Neural cell (in vitro differentiated cells): ENCODE measurements around the gene NUP62. TPM values are rescaled to one million over a fixed set of nuclear protein-coding genes. Genes with fewer than 3 reads are reported as not detected.

Source experiments
- H2AFZ ChIP-seq: fragments of 200-600, 300-800 bp; sonication (generic), shearing (Covaris generic); 2 replicates; pipeline ENCODE4 v1.6.0; 2014; ENCODE audit warnings: low read depth, mild to moderate bottlenecking, antibody characterized with exemption, low read length, moderate library complexity
- H3F3A ChIP-seq: fragments of 200-600 bp; shearing (Covaris generic); 2 replicates; pipeline ENCODE4 v1.6.1; 2016; ENCODE audit warnings: mild to moderate bottlenecking, moderate library complexity, mixed read lengths, antibody characterized with exemption, low read length; ENCODE audit not compliant: insufficient read depth, poor library complexity, severe bottlenecking
- H3K27ac ChIP-seq: fragments of 200-600, 300-800 bp; sonication (generic), shearing (Covaris generic); 2 replicates; pipeline ENCODE4 v1.5.1; 2014; ENCODE audit warnings: mild to moderate bottlenecking, low read length, moderate library complexity
- H3K27me3 ChIP-seq: fragments of 300-800, 200-600 bp; sonication (generic), shearing (Covaris generic); 2 replicates; pipeline ENCODE4 v1.6.0; 2014; ENCODE audit warnings: mild to moderate bottlenecking, low read depth, low read length, moderate library complexity; ENCODE audit not compliant: insufficient read depth
- H3K36me3 ChIP-seq: fragments of 300-800, 200-600 bp; sonication (generic), shearing (Covaris generic); 2 replicates; pipeline ENCODE4 v1.5.1; 2014; ENCODE audit warnings: mild to moderate bottlenecking, antibody characterized with exemption, low read length, moderate library complexity; ENCODE audit not compliant: insufficient read depth
- H3K4me2 ChIP-seq: fragments of 300-800, 200-600 bp; sonication (generic), shearing (Covaris generic); 2 replicates; pipeline ENCODE4 v1.6.0; 2014; ENCODE audit warnings: mild to moderate bottlenecking, low read length
- H3K4me3 ChIP-seq: fragments of 300-800, 200-600 bp; sonication (generic), shearing (Covaris generic); 2 replicates; pipeline ENCODE4 v1.5.1; 2014; ENCODE audit warnings: mild to moderate bottlenecking, low read length, moderate library complexity
- H3K79me2 ChIP-seq: fragments of 200-600 bp; shearing (Covaris generic); replicated peaks from 2 replicates; pipeline ENCODE4 v1.6.0; 2014; ENCODE audit warnings: mild to moderate bottlenecking, low read length, moderate library complexity; ENCODE audit not compliant: insufficient read depth
- H3K9ac ChIP-seq: fragments of 300-800, 200-600 bp; sonication (generic), shearing (Covaris generic); 2 replicates; pipeline ENCODE4 v1.6.1; 2016; ENCODE audit warnings: mild to moderate bottlenecking, low read length, mixed read lengths
- H3K9me2 ChIP-seq: fragments of 200-600 bp; shearing (Covaris generic); 2 replicates; pipeline ENCODE4 v1.6.1; 2016; ENCODE audit warnings: mild to moderate bottlenecking, low read length, mixed read lengths; ENCODE audit not compliant: insufficient read depth
- H3K9me3 ChIP-seq: fragments of 200-600, 300-800 bp; sonication (generic), shearing (Covaris generic); 2 replicates; pipeline ENCODE4 v1.6.1; 2016; ENCODE audit warnings: mild to moderate bottlenecking, mixed run types, low read length, moderate library complexity, mixed read lengths
- H4K20me1 ChIP-seq: fragments of 200-600 bp; shearing (Covaris generic); 2 replicates; pipeline ENCODE4 v1.6.1; 2016; ENCODE audit warnings: mild to moderate bottlenecking, mixed run types; ENCODE audit not compliant: insufficient read depth
- EP300 ChIP-seq: fragments of 450-650 bp; conservative IDR thresholded peaks from 2 replicates; pipeline ENCODE4 v1.6.1; 2014; ENCODE audit warnings: antibody characterized with exemption, mild to moderate bottlenecking, moderate library complexity; ENCODE audit not compliant: poor library complexity, severe bottlenecking
- EZH2 ChIP-seq: fragments of 200-600, 300-800 bp; shearing (Covaris generic), sonication (generic); IDR thresholded peaks from 2 replicates; pipeline ENCODE4 v1.6.1; 2014; ENCODE audit warnings: antibody characterized with exemption, low read length, borderline replicate concordance, mild to moderate bottlenecking; ENCODE audit not compliant: insufficient read depth, poor library complexity, severe bottlenecking
- MXI1 ChIP-seq: fragments of 450-650 bp; conservative IDR thresholded peaks from 2 replicates; pipeline ENCODE4 v1.6.1; 2014; ENCODE audit warnings: antibody characterized with exemption, mild to moderate bottlenecking; ENCODE audit not compliant: poor library complexity, severe bottlenecking
- POLR2AphosphoS5 ChIP-seq: IDR thresholded peaks from 2 replicates; pipeline ENCODE4 v1.6.1; 2012
- RAD21 ChIP-seq: fragments of 450-650 bp; conservative IDR thresholded peaks from 2 replicates; pipeline ENCODE4 v1.6.1; 2014; ENCODE audit warnings: antibody characterized with exemption, mild to moderate bottlenecking, moderate library complexity
- SMC3 ChIP-seq: fragments of 450-650 bp; conservative IDR thresholded peaks from 2 replicates; pipeline ENCODE4 v1.6.1; 2014; ENCODE audit warnings: antibody characterized with exemption, mild to moderate bottlenecking, moderate library complexity; ENCODE audit not compliant: poor library complexity
- TAF1 ChIP-seq: IDR thresholded peaks from 2 replicates; pipeline ENCODE4 v1.6.1; 2012; ENCODE audit warnings: low read depth
- polyA plus RNA-seq: library from polyadenylated mRNA; depleted of rRNA; stranded (reverse); fragments of >200 nt; gene quantifications from 2 replicates; pipeline ENCODE4 v1.2.3, GENCODE V29; 2014
- TF ChIP-seq, protein P1 (sequence below): fragments of 450-650 bp; IDR thresholded peaks from 2 replicates; pipeline ENCODE4 v1.5.1; 2014; ENCODE audit warnings: antibody characterized with exemption, mild to moderate bottlenecking, moderate library complexity; ENCODE audit not compliant: poor library complexity, severe bottlenecking
- TF ChIP-seq, protein P2 (sequence below): IDR thresholded peaks from 2 replicates; pipeline ENCODE4 v1.6.1; 2012; ENCODE audit warnings: borderline replicate concordance

NUP62 gene
- polyA plus RNA-seq, 1 donor from 2014 or later, result 24.9 TPM

- H3K36me3 ChIP-seq, result no peaks in the 10 kb centered on the region
- no peak overlapping the region for H3K9ac ChIP-seq
- H4K20me1 ChIP-seq, result no peaks in the 10 kb centered on the region
- H3K27me3 ChIP-seq, result no peaks in the 10 kb centered on the region
- no peak overlapping the region for H3K4me3 ChIP-seq
- H3K79me2 ChIP-seq, result peaks cover 14% of the 10 kb centered on the region
- H3F3A ChIP-seq, result no peaks in the 10 kb centered on the region
- no peaks in the 10 kb centered on the region for H3K9me2 ChIP-seq
- no peak overlapping the region for H3K27ac ChIP-seq
- no peak overlapping the region for H2AFZ ChIP-seq
- H3K9me3 ChIP-seq, result no peaks in the 10 kb centered on the region
- TF ChIP-seq TAF1 (no peak), RAD21 (no peak), SMC3 (no peak), EZH2 (no peak), POLR2AphosphoS5 (no peak), EP300 (no peak), MXI1 (no peak)
- TF ChIP-seq, protein P1, sequence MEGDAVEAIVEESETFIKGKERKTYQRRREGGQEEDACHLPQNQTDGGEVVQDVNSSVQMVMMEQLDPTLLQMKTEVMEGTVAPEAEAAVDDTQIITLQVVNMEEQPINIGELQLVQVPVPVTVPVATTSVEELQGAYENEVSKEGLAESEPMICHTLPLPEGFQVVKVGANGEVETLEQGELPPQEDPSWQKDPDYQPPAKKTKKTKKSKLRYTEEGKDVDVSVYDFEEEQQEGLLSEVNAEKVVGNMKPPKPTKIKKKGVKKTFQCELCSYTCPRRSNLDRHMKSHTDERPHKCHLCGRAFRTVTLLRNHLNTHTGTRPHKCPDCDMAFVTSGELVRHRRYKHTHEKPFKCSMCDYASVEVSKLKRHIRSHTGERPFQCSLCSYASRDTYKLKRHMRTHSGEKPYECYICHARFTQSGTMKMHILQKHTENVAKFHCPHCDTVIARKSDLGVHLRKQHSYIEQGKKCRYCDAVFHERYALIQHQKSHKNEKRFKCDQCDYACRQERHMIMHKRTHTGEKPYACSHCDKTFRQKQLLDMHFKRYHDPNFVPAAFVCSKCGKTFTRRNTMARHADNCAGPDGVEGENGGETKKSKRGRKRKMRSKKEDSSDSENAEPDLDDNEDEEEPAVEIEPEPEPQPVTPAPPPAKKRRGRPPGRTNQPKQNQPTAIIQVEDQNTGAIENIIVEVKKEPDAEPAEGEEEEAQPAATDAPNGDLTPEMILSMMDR, result no peak
- TF ChIP-seq, protein P2, sequence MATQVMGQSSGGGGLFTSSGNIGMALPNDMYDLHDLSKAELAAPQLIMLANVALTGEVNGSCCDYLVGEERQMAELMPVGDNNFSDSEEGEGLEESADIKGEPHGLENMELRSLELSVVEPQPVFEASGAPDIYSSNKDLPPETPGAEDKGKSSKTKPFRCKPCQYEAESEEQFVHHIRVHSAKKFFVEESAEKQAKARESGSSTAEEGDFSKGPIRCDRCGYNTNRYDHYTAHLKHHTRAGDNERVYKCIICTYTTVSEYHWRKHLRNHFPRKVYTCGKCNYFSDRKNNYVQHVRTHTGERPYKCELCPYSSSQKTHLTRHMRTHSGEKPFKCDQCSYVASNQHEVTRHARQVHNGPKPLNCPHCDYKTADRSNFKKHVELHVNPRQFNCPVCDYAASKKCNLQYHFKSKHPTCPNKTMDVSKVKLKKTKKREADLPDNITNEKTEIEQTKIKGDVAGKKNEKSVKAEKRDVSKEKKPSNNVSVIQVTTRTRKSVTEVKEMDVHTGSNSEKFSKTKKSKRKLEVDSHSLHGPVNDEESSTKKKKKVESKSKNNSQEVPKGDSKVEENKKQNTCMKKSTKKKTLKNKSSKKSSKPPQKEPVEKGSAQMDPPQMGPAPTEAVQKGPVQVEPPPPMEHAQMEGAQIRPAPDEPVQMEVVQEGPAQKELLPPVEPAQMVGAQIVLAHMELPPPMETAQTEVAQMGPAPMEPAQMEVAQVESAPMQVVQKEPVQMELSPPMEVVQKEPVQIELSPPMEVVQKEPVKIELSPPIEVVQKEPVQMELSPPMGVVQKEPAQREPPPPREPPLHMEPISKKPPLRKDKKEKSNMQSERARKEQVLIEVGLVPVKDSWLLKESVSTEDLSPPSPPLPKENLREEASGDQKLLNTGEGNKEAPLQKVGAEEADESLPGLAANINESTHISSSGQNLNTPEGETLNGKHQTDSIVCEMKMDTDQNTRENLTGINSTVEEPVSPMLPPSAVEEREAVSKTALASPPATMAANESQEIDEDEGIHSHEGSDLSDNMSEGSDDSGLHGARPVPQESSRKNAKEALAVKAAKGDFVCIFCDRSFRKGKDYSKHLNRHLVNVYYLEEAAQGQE, result no peak
- H3K4me2 ChIP-seq, result no peak overlapping the region
Measured at GRCh38 chr19:49872245-49873128, 56.8 kb downstream of the NUP62 start.

DNA sequence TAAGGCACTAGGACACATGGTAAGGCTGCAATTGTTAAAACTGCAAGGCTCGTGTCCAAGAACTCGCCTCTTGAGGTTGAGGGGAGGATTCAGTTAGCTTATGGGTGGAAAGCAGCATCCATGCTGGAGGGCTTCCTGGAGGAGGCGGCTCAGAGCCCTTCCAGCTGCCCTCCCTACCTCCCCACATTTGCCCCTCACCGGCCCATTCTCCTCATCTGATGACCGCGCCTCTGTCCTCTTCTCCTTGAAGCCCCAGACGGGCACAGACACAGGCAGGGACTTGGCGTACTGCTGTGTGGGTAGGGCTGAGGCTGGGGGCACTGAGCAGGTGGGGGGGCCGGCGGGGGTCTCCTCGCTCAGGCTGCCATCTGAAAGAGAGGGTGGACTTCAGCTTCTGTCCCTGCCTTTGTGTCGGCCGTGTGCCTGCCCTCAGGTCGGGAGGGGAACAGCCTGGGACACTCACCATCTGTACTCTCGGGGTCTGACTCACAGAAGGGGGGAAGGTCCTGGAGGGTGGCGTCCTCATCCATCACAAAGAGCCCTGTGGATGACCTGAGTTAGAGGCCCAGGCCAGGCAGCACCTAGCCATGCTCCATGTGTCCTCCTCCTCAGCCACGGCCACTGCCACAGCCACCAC is 57.8 kb downstream of the NUP62 start:
- Histone ChIP-seq H3K4me2 (no peak overlapping the region), H3K27ac (no peak overlapping the region), H3K9me3 (no peaks in the 10 kb centered on the region), H3K9me2 (no peaks in the 10 kb centered on the region), H3K27me3 (no peaks in the 10 kb centered on the region), H3F3A (no peaks in the 10 kb centered on the region), H3K79me2 (peaks cover 15% of the 10 kb centered on the region), H3K9ac (no peak overlapping the region), H2AFZ (no peak overlapping the region), H4K20me1 (no peaks in the 10 kb centered on the region), H3K36me3 (no peaks in the 10 kb centered on the region), H3K4me3 (no peak overlapping the region)
- TF ChIP-seq, protein P1, result no peak
- TF ChIP-seq, protein P2, result no peak
- no peak for TF ChIP-seq SMC3
- no peak for TF ChIP-seq EZH2
- no peak for TF ChIP-seq POLR2AphosphoS5
- no peak for TF ChIP-seq RAD21
- TF ChIP-seq MXI1, result no peak
